PFSK-1 (cell line): Measurements from ENCODE around the gene TPK1.

ENCODE experiments used
- FOXP2 ChIP-seq: optimal IDR thresholded peaks from 2 replicates; pipeline ENCODE3; 2011; ENCODE audit warnings: borderline replicate concordance, control low read depth, inconsistent platforms; ENCODE audit not compliant: insufficient read depth; ENCODE audit errors: extremely low read length, extremely low read depth
- POLR2AphosphoS5 ChIP-seq: IDR thresholded peaks from 2 replicates; pipeline ENCODE4 v1.6.1; 2012; ENCODE audit warnings: low read depth, mild to moderate bottlenecking, control low read depth, low read length, moderate library complexity
- SIN3A ChIP-seq: IDR thresholded peaks from 2 replicates; pipeline ENCODE4 v1.6.1; 2012; ENCODE audit warnings: mild to moderate bottlenecking, low read length, moderate library complexity, borderline replicate concordance; ENCODE audit not compliant: insufficient read depth
- TAF1 ChIP-seq: IDR thresholded peaks from 2 replicates; pipeline ENCODE4 v1.6.1; 2012; ENCODE audit warnings: low read length, control low read depth, borderline replicate concordance; ENCODE audit not compliant: insufficient read depth
- TF ChIP-seq, protein P1 (sequence below), 2 experiments: IDR thresholded peaks; 2 replicates each; pipeline versions ENCODE4 v1.6.1 to v1.8.0; 2011 to 2012; ENCODE audit warnings: low read depth in 2 of 2, low read length in 2 of 2, control low read depth in 1 of 2, inconsistent platforms in 1 of 2, mild to moderate bottlenecking in 1 of 2, moderate library complexity in 1 of 2; ENCODE audit not compliant: insufficient read depth in 1 of 2

TPK1 gene

DNA sequence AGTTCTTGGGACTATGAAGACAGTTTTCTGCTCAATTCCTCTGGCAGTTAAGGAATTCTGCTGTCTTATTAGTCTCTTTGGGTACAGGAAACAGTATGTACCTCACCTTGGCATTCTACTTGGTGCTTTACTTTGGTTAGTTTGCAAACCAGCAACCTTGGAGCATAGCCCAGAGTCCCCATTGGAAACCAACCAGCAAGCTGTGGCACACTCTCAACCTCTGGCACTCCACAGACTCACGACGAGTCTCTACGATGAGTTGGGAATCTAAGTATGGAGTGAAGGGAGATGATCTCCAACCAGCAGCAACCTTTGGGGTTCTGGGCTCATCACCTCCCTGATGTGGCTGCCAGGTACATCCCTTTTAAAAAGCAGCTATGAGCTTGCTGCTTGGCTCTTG is 43.8 kb downstream of the TPK1 start:
- TF ChIP-seq, protein P1, sequence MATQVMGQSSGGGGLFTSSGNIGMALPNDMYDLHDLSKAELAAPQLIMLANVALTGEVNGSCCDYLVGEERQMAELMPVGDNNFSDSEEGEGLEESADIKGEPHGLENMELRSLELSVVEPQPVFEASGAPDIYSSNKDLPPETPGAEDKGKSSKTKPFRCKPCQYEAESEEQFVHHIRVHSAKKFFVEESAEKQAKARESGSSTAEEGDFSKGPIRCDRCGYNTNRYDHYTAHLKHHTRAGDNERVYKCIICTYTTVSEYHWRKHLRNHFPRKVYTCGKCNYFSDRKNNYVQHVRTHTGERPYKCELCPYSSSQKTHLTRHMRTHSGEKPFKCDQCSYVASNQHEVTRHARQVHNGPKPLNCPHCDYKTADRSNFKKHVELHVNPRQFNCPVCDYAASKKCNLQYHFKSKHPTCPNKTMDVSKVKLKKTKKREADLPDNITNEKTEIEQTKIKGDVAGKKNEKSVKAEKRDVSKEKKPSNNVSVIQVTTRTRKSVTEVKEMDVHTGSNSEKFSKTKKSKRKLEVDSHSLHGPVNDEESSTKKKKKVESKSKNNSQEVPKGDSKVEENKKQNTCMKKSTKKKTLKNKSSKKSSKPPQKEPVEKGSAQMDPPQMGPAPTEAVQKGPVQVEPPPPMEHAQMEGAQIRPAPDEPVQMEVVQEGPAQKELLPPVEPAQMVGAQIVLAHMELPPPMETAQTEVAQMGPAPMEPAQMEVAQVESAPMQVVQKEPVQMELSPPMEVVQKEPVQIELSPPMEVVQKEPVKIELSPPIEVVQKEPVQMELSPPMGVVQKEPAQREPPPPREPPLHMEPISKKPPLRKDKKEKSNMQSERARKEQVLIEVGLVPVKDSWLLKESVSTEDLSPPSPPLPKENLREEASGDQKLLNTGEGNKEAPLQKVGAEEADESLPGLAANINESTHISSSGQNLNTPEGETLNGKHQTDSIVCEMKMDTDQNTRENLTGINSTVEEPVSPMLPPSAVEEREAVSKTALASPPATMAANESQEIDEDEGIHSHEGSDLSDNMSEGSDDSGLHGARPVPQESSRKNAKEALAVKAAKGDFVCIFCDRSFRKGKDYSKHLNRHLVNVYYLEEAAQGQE (IDR thresholded peaks at IDR 0.05; ENCODE audit: insufficient read depth in 1 of 2, low read depth in 2 of 2, low read length in 2 of 2): no peak

DNA sequence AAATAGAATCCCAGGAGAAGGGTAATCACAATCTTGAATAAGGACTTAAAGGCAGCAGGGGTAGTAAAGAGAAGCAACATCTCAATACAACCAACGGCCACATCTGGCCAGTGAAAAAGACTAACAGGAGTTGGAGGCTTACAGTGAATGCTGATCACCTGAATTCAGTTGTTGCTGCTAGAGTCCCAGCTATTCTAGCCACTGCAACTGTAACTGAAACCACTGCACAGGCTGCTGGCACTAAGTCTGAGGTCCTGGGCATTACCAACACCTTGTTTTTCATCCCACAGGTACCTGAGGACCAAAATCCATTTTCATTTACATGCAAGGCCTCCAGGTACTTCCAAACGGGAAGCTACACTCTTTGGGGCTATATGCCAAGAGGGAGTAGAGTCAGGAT is 44.4 kb downstream of the TPK1 start:
- TF ChIP-seq SIN3A (no peak), POLR2AphosphoS5 (no peak), TAF1 (no peak), FOXP2 (no peak)
- TF ChIP-seq, protein P1 (IDR thresholded peaks at IDR 0.05; ENCODE audit: insufficient read depth in 1 of 2, low read depth in 2 of 2, low read length in 2 of 2): no peak

DNA sequence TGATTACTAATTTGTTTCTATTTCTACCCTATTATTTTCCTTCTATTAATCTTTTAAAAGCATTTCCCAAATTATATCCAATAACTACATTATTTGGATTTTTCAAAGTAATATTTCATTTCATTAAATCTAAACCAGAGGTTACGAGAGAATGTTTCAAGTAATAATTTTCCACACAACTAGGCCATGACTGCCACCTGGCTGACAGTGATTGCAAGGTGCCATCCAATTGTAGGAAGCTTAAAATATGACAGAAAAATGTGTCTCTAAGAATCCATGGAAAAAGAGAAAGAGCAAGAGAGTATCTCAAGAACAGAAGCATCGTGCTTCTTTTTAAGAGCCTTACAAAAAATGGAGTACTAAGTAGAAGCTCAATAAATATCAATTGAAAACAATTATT is 48.7 kb downstream of the TPK1 start:
- TF ChIP-seq TAF1: no peak
- TF ChIP-seq, protein P1 (IDR thresholded peaks at IDR 0.05; ENCODE audit: insufficient read depth in 1 of 2, low read depth in 2 of 2, low read length in 2 of 2): no peak
- no peak for TF ChIP-seq FOXP2
- no peak for TF ChIP-seq SIN3A
- TF ChIP-seq POLR2AphosphoS5: no peak

DNA sequence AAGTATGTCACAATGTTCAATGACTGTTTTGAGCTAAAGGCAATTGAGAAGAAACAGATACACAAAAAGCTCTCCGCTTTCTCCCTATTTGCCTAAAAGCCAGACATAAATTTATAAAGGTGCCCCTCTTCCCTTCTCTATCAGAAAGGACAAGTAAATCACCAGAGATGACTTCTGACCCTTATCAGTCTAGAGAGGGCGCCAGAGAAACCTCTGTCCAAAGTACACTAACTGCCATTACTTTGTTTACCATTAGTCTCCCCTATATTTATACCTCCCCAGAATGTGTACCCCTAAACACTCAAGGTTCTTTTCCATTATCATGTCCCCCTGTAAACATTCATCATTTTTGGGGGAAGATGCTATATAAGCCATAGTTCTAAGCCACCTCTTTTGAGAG is 49.3 kb downstream of the TPK1 start:
- TF ChIP-seq TAF1: no peak
- TF ChIP-seq POLR2AphosphoS5: no peak
- TF ChIP-seq, protein P1 (IDR thresholded peaks at IDR 0.05; ENCODE audit: insufficient read depth in 1 of 2, low read depth in 2 of 2, low read length in 2 of 2): no peak
- TF ChIP-seq SIN3A: no peak
- no peak for TF ChIP-seq FOXP2

DNA sequence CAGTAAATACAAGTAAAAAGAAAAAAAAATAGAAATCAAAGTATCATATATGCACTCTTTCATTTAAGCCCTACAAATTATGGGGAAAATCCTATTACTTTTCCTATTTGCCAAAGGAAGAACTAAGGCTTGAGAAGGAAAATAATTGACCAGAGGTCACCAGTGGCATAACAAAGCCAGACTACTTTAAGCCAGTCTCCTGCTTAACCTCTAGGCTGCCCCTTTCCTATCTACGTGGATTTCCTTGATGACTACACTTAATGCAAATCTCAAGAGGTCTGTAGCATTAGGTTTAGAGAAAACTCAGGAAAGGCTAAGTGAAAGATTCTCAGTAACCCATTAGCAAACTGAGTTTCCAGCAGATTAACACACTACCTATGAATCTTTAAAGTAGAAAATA is 49.8 kb downstream of the TPK1 start:
- TF ChIP-seq, protein P1 (IDR thresholded peaks at IDR 0.05; ENCODE audit: insufficient read depth in 1 of 2, low read depth in 2 of 2, low read length in 2 of 2): no peak
- TF ChIP-seq TAF1: no peak
- TF ChIP-seq FOXP2: no peak
- TF ChIP-seq POLR2AphosphoS5: no peak
- TF ChIP-seq SIN3A: no peak
